ENCODE measurements around the gene EDN3. TPM values are rescaled to one million over a fixed set of nuclear protein-coding genes. Genes with fewer than 3 reads are reported as not detected.
A peak's percentile ranks its signal among the peaks of the same experiment; 100 is the strongest.

Gene EDN3
- total and polyA plus RNA-seq, 4 donors, result 0.12 to 3.6 (median 0.31) TPM

GRCh38 chr20:59255256-59255655 is 45.2 kb upstream of the EDN3 start:
- no peak overlapping the region for H3K4me3 ChIP-seq
- peaks cover 0 to 2% (median 0%) of the 10 kb centered on the region in 4 donors for H3K9me3 ChIP-seq (ENCODE audit: control insufficient read depth in 4 of 4, insufficient read depth in 3 of 4, low read length in 3 of 4)
- H3K4me1 ChIP-seq (ENCODE audit: control insufficient read depth in 5 of 5, insufficient read depth in 5 of 5, low read length in 5 of 5), result peaks cover 0 to 9% (median 4%) of the 10 kb centered on the region in 5 donors
- no peak overlapping the region for H3K9ac ChIP-seq (ENCODE audit: insufficient read depth in 1 of 2, low read length in 2 of 2)
- no peaks in the 10 kb centered on the region for H3K27me3 ChIP-seq (ENCODE audit: control insufficient read depth in 3 of 3, insufficient read depth in 3 of 3, low read length in 2 of 3)
- no peak overlapping the region for H3K27ac ChIP-seq (ENCODE audit: low read depth in 1 of 2, low read length in 1 of 2)
- no peak for TF ChIP-seq CTCF (IDR thresholded peaks at IDR 0.05; ENCODE audit: control extremely low read depth, extremely low read depth)
- DNase-seq, result no peak
- no peaks in the 10 kb centered on the region for H3K36me3 ChIP-seq (ENCODE audit: control insufficient read depth in 4 of 4, insufficient read depth in 4 of 4, low read length in 4 of 4)
- no peak for ATAC-seq (ENCODE audit: insufficient read depth, low FRiP score)
- WGBS, 2 donors, result 60 to 74% methylated on average over 5 of the region's 5 CpGs

- Histone ChIP-seq H3K4me3 (no peak overlapping the region), H3K9ac (ENCODE audit: insufficient read depth in 1 of 2, low read length in 2 of 2) (no peak overlapping the region), H3K27me3 (ENCODE audit: control insufficient read depth in 3 of 3, insufficient read depth in 3 of 3, low read length in 2 of 3) (peaks cover 0 to 2% (median 0%) of the 10 kb centered on the region in 3 donors), H3K27ac (ENCODE audit: low read depth in 1 of 2, low read length in 1 of 2) (no peak overlapping the region), H3K9me3 (ENCODE audit: control insufficient read depth in 4 of 4, insufficient read depth in 3 of 4, low read length in 3 of 4) (peaks cover 0 to 2% (median 0%) of the 10 kb centered on the region in 4 donors), H3K4me1 (ENCODE audit: control insufficient read depth in 5 of 5, insufficient read depth in 5 of 5, low read length in 5 of 5) (peaks cover 0 to 9% (median 4%) of the 10 kb centered on the region in 5 donors), H3K36me3 (ENCODE audit: control insufficient read depth in 4 of 4, insufficient read depth in 4 of 4, low read length in 4 of 4) (no peaks in the 10 kb centered on the region)
- no peak for TF ChIP-seq CTCF (IDR thresholded peaks at IDR 0.05; ENCODE audit: control extremely low read depth, extremely low read depth)
- DNase-seq (peak in 2 of 3 donors; percentile 44 to 58), ATAC-seq (ENCODE audit: insufficient read depth, low FRiP score) (no peak)
- 19 to 36% methylated on average over 2 of the region's 2 CpGs for WGBS, 2 donors
Observed at GRCh38 chr20:59258221-59258621, 42.2 kb upstream of the EDN3 start.

GRCh38 chr20:59259946-59260345 is 40.5 kb upstream of the EDN3 start:
- Histone ChIP-seq H3K4me3 (no peak overlapping the region), H3K27me3 (ENCODE audit: control insufficient read depth in 3 of 3, insufficient read depth in 3 of 3, low read length in 2 of 3) (peaks cover 0 to 9% (median 0%) of the 10 kb centered on the region in 3 donors), H3K9me3 (ENCODE audit: control insufficient read depth in 4 of 4, insufficient read depth in 3 of 4, low read length in 3 of 4) (no peaks in the 10 kb centered on the region), H3K27ac (ENCODE audit: low read depth in 1 of 2, low read length in 1 of 2) (no peak overlapping the region), H3K9ac (ENCODE audit: insufficient read depth in 1 of 2, low read length in 2 of 2) (no peak overlapping the region), H3K36me3 (ENCODE audit: control insufficient read depth in 4 of 4, insufficient read depth in 4 of 4, low read length in 4 of 4) (no peaks in the 10 kb centered on the region), H3K4me1 (ENCODE audit: control insufficient read depth in 5 of 5, insufficient read depth in 5 of 5, low read length in 5 of 5) (peaks cover 0 to 9% (median 4%) of the 10 kb centered on the region in 5 donors)
- TF ChIP-seq CTCF (IDR thresholded peaks at IDR 0.05; ENCODE audit: control extremely low read depth, extremely low read depth), result no peak
- ATAC-seq (ENCODE audit: insufficient read depth, low FRiP score) (no peak), DNase-seq (no peak)
- WGBS, 2 donors, result 47 to 72% methylated on average over 2 of the region's 2 CpGs

GRCh38 chr20:59265298-59265697 is 35.1 kb upstream of the EDN3 start:
- H3K4me1 ChIP-seq (ENCODE audit: control insufficient read depth in 5 of 5, insufficient read depth in 5 of 5, low read length in 5 of 5), result no peaks in the 10 kb centered on the region
- H3K36me3 ChIP-seq (ENCODE audit: control insufficient read depth in 4 of 4, insufficient read depth in 4 of 4, low read length in 4 of 4), result no peaks in the 10 kb centered on the region
- DNase-seq (no peak), ATAC-seq (ENCODE audit: insufficient read depth, low FRiP score) (no peak)
- no peak overlapping the region for H3K9ac ChIP-seq (ENCODE audit: insufficient read depth in 1 of 2, low read length in 2 of 2)
- H3K4me3 ChIP-seq, result no peak overlapping the region
- H3K27ac ChIP-seq (ENCODE audit: low read depth in 1 of 2, low read length in 1 of 2), result no peak overlapping the region
- no peak for TF ChIP-seq CTCF (IDR thresholded peaks at IDR 0.05; ENCODE audit: control extremely low read depth, extremely low read depth)
- H3K27me3 ChIP-seq (ENCODE audit: control insufficient read depth in 3 of 3, insufficient read depth in 3 of 3, low read length in 2 of 3), result peaks cover 0 to 10% (median 3%) of the 10 kb centered on the region in 3 donors
- H3K9me3 ChIP-seq (ENCODE audit: control insufficient read depth in 4 of 4, insufficient read depth in 3 of 4, low read length in 3 of 4), result no peaks in the 10 kb centered on the region
